ENCODE measurements around the gene ARCN1. TPM values are rescaled to one million over a fixed set of nuclear protein-coding genes. Genes with fewer than 3 reads are reported as not detected.

ARCN1 gene
- total RNA-seq, 1 donor from 2014 or later, result 128 TPM

DNA sequence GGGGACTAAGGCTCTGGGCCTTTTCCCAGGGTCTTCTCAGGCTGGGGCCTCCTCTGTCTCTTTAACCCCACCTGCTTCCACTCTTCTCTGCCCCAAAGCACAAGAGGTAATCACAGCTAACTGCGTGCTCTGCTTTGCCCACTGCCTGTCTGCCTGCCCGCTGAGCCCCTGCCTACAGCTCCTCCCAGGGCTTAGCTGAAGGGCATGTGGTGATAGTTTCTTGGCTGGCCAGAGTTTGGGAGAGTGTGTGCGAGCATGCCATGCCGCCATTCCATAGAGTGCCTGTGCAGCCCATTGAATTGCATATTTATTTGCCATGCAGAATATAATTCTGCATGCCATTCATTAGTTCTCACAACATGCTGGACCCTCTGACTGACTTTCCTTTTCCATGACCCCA lies 67.7 kb downstream of the ARCN1 start:
- DNase-seq, result peak; percentile 65

DNA sequence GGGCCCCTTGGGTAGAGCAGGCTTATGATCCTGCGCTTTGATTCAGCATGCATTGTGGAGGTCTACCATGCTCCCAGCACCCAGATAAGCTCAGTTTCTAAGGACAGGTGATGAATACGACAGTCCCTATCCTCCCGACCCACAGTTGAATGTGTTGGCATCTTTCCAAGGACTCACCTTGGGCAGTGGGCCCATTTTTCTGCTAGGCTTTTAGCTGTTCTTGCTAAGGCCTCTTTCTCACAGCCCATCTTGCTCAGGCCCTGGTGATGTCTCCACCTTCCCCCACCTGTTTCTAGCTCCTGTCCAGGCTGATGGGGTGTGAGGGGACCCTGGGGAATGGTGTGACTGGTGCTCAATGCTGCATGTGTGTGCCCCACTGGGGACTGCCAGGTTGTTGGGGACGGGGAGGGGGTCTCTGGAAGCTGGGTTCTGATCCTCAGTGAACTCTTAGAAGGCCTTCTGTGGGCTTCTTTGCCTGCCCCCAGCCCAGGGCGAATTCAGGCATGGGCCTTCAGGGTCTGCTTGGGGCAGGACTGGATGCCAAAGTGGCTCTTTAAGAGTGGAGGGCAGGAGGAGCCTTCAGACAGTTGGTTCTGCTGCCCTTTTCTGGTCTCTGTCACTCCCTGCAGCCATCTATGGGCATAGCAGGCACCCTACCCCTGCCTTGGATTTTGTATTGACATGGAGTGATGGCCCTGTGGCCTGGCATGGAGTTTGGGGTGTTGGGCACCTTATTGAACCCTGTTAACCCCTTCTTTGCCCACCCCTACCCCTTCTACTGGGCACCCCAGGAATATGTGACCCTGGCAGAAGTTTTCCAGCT lies 68.3 kb downstream of the ARCN1 start:
- no peak for DNase-seq

DNA sequence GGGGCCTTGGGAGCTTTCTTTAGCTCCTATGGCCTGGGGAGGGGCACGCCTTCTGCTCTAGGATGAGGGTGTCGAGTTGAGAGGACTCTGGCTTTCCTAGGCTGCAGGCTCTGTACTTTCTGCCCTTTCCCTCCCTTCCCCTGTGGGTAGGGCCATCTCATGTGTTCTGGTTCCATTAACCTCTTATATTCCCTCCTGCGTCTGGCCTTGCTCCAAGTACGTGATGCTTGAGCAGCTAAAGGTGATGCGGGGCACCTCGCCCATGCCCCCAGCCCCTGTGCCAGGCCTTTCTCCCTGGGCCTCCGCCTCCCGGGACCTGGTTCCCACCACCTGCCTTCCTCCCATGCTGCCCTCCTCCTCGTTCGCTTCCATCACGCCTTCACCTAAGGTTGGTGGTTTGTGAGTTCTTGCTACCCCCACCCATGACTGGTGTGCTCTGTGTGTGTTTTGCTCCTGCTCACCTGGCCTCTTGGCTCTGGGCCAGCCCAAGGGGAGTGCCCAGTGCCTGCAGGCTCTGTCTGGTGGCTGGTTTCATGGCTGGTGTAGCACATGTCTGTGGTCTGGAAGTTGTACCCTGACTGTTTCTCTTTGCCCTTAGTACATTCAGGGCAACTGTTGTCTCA lies 69.3 kb downstream of the ARCN1 start:
- peak; percentile 50 for DNase-seq

DNA sequence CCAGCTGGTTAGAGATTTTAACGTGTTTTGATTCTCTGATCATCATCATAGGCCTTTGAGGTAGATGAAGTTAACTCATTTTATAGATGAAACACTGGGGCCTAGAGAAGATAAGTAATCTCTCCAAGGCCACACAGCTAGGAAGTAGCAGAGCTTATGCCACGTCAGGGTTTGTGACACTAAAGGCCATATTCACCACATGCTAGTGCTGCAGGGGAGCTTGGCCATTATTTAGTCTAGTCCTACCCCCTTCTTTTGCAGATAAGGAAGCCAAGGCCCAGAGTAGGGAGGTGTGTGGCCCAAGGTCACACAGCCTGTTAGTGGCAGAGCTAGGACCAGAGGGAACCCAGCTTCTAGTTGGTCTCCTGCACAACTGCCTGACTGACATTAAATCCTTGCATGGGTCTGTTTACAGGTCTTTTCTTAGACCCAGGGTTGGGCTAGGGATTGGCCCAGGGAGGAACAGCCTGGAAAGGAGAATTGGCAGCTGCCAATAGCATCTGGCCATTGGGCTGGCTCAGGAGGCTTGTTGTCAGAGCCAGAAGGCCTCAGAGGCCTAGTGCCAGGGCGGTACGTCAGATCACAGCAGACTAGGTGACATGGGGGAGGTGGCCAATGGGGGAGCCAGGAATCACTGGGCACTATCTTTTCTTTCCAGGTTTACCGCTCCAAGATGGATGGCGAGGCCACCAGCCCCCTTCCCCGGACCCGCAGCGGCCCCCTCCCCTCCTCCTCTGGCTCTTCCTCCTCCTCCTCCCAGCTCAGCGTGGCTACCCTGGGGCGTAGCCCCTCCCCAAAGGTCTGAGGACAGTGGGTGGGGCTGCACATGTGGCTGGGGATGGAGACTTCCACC lies 71.2 kb downstream of the ARCN1 start:
- no peak for DNase-seq

DNA sequence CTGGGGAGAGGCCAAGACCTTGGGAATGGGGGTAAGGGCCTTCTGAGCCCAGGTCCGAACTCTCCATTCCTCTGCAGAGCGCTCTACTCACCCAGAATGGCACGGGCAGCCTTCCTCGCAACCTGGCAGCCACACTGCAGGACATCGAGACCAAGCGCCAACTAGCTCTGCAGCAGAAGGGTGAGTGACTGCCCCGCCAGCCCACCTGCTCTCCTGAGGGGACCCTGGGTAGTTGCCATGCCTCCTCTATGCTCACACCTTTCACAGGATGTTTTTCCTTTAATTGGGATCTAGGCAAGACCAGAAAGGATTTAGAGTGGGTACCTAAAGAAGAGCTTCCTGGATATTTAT lies 71.8 kb downstream of the ARCN1 start:
- no peak for DNase-seq

DNA sequence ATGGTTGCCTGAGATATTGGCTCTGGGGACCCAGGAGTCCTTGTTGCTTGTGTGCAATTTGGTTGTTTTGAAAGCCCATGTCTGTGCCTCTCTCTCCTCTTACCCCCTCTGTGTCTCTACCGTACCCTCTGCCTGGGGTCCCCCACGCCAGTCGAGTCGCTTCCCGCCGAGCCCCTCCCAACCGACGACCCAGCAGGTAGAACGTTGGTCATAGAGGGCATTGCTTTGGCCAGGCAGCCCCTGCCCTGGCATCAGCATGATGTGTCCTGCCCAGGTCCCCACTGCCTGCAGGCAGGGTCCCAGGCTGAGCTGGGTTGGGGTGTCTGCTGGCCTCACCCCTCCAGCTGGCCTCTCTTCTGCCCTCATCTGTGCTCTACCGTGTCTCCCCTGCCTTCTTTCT lies 72.3 kb downstream of the ARCN1 start:
- no peak for DNase-seq

DNA sequence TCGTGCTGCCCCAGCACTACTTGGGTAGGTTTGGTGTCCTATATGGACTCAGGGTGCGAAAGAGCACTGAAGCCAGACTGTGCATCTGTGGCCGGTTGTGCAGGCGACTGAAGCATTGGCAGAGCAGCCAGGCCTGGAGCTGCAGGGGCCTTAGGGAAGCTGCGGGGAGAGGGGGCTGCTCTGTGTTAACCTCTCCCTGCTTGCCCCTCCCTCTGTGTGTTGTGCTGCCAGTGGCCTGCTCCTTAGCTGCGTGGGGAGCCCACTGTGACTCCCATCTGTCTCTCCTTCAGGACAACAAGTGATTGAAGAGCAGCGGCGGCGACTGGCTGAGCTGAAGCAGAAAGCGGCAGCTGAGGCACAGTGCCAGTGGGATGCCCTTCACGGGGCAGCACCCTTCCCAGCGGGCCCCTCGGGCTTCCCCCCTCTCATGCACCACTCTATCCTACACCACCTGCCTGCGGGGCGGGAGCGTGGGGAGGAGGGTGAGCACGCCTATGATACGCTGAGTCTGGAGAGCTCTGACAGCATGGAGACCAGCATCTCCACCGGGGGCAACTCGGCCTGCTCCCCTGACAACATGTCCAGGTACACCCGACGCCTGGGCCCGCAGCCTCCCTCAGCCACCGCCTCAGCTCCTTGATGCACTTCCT lies 73.0 kb downstream of the ARCN1 start:
- DNase-seq, result no peak

DNA sequence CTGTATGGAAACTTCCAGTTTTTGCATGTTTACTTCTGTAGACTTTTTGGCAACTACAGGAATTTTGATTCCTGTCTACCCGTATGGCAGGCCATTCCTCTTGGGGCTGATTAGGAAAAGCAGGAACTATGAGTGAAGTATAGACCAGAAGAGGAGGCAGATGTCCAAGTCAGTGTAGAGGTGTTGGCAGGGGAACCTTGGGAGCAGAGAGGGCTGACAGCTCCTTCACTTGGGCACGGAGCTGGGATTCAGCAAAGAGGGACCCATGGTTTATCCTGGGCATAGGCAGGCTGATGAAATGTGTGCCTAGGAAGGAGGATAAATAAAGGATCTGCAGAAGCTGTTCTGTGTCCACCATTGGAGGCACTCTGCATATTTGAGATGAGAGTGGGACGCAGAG lies 74.2 kb downstream of the ARCN1 start:
- DNase-seq, result no peak

DNA sequence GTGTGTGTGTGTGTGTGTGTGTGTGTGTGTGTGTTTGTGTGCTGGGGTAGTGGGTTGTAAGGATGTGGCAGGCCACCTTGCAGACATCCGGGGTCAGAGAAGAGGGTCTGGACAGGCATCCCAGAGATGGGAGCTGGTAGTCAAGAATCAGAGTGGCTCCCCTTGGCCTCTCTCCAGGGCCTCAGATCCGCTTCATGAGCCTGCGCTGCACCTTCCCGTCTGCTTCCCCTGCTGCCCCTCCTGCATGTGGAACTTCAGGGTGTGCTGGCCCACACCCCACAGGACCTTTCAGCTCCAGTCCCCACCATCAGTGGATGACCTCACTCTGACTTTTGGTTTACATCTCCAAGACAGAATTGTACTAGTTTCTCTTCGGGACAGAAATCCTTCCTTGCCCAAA lies 76.1 kb downstream of the ARCN1 start:
- DNase-seq, result no peak

DNA sequence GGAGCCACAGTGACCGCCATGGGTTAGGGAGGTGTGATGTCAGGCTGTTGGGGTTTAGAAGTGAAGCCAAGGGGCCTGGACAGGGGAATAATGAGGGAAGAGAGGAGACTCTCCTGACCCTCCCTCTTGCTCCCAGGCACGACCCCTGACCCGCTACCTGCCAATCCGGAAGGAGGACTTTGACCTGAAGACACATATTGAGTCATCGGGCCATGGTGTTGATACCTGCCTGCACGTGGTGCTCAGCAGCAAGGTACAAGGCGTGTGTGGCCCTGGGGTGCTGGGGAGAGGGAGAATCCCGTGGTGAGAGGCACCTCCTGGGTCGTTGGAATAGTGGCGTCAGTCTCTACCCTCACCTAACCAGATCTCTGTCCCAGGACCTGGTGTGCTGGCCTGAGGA lies 77.7 kb downstream of the ARCN1 start:
- no peak for DNase-seq

DNA sequence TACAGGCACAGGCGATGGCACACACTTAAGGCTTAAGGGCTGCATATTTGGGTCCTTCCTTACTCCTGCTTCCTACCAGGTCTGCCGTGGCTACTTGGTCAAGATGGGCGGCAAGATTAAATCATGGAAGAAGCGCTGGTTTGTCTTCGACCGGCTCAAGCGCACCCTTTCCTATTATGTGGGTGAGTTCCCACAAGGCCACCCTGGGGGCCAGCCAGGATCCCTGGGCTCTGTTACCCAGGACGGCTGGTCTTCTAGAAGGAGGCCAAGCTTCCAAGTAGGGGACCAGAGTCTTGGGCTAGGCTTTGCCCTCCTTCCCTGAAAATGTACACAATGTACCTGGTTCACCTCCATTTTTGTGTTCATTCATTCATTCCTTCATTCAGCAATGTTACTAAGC lies 78.2 kb downstream of the ARCN1 start:
- no peak for DNase-seq

DNA sequence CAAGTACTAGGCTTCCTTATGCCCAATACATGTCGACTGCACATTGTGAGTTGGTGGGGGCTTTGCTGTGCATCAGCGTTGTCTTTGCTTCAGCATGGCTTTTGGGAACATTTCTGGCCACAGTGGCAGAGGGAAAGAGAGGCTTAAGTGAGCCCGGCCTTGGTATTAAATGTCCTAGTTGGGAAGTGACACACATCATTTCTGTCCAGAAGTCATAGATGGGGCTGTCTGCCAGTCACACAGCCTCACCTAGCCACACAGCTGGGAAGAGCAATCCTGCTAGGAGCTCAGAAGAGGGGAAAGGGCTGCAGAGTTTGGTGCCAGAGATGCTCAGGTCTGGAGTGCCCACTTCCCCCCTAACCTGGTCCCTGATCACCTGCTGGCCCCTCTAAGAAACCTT lies 79.6 kb downstream of the ARCN1 start:
- no peak for DNase-seq

Small RNA genes within 50 kb of the gene (small RNA-seq; reads per million reads assigned to genes)
- not detected for gene RNU6-1157P (ENCODE audit: low replicate concordance)

Other genes with a start within 250 kb of the ARCN1 start
- gene CD3D, start 229.7 kb upstream of the ARCN1 start, total RNA-seq, result not detected
- 1.1 TPM for gene CD3G, start 228.1 kb upstream of the ARCN1 start, total RNA-seq
- gene UBE4A, start 212.8 kb upstream of the ARCN1 start, total RNA-seq, result 34.8 TPM
- gene ATP5MG, start 170.8 kb upstream of the ARCN1 start, total RNA-seq, result 77.5 TPM
- 64.5 TPM for gene KMT2A, start 135.9 kb upstream of the ARCN1 start, total RNA-seq
- gene TTC36, start 44.9 kb upstream of the ARCN1 start, total RNA-seq, result 2.4 TPM
- 24.9 TPM for gene TMEM25, start 41.2 kb upstream of the ARCN1 start, total RNA-seq
- 23.2 TPM for gene IFT46, start 6.5 kb upstream of the ARCN1 start, total RNA-seq
- 103 TPM for gene PHLDB1, start 35.2 kb downstream of the ARCN1 start, total RNA-seq
- not detected for gene TREH, start 107.2 kb downstream of the ARCN1 start, total RNA-seq
- gene DDX6, start 218.8 kb downstream of the ARCN1 start, total RNA-seq, result 166 TPM